PFSK-1 (cell line): ENCODE results near the gene SPATA33.

ENCODE experiments used
- POLR2AphosphoS5 ChIP-seq: IDR thresholded peaks from 2 replicates; pipeline ENCODE4 v1.6.1; 2012; ENCODE audit warnings: low read depth, mild to moderate bottlenecking, control low read depth, low read length, moderate library complexity
- REST ChIP-seq, 2 experiments: IDR thresholded peaks; 2 replicates each; pipeline versions ENCODE4 v1.6.1 to v1.8.0; 2011 to 2012; ENCODE audit warnings: low read depth in 2 of 2, low read length in 2 of 2, control low read depth in 1 of 2, inconsistent platforms in 1 of 2, mild to moderate bottlenecking in 1 of 2, moderate library complexity in 1 of 2; ENCODE audit not compliant: insufficient read depth in 1 of 2
- SIN3A ChIP-seq: IDR thresholded peaks from 2 replicates; pipeline ENCODE4 v1.6.1; 2012; ENCODE audit warnings: mild to moderate bottlenecking, low read length, moderate library complexity, borderline replicate concordance; ENCODE audit not compliant: insufficient read depth
- TAF1 ChIP-seq: IDR thresholded peaks from 2 replicates; pipeline ENCODE4 v1.6.1; 2012; ENCODE audit warnings: low read length, control low read depth, borderline replicate concordance; ENCODE audit not compliant: insufficient read depth

- no peak for TF ChIP-seq POLR2AphosphoS5
- no peak for TF ChIP-seq TAF1
- no peak for TF ChIP-seq REST (IDR thresholded peaks at IDR 0.05; ENCODE audit: insufficient read depth in 1 of 2, low read depth in 2 of 2, low read length in 2 of 2)
- no peak for TF ChIP-seq SIN3A
These were observed 39.3 kb upstream of the SPATA33 start for GRCh38 chr16:89618109-89618998.
